ENCODE data around the gene MTUS2. TPM values are rescaled to one million over a fixed set of nuclear protein-coding genes. Genes with fewer than 3 reads are reported as not detected.
A peak's percentile ranks its signal among the peaks of the same experiment; 100 is the strongest.

MTUS2 gene
- total and polyA plus RNA-seq, 2 experiments from 2014 or later: 0.27 to 0.38 TPM

- peaks cover 7% of the 10 kb centered on the region; the same call in 1 of the 2 replicates for H3K4me1 ChIP-seq (ENCODE audit: insufficient read depth)
- no peaks in the 10 kb centered on the region for H3K9me2 ChIP-seq (ENCODE audit: insufficient read depth)
- no peaks in the 10 kb centered on the region for H3K79me2 ChIP-seq (replicated peaks; ENCODE audit: insufficient read depth)
- no peak for DNase-seq (ENCODE audit: low spot score)
- no peak overlapping the region for H3K27ac Mint-ChIP-seq
- H3K9me3 Mint-ChIP-seq: no peaks in the 10 kb centered on the region
- no peak overlapping the region for H2AFZ ChIP-seq
- H3K4me1 Mint-ChIP-seq: peaks cover 24% of the 10 kb centered on the region
- TF ChIP-seq STAT1 (IDR thresholded peaks at IDR 0.05; ENCODE audit: unreplicated experiment): no peak
- no peaks in the 10 kb centered on the region for H3K27me3 ChIP-seq (ENCODE audit: insufficient read depth)
- H3K4me3 Mint-ChIP-seq: no peak overlapping the region
- no peaks in the 10 kb centered on the region for H3K36me3 Mint-ChIP-seq (ENCODE audit: low read depth)
- peaks cover 3% of the 10 kb centered on the region for H3K27me3 Mint-ChIP-seq (ENCODE audit: insufficient read depth, low read depth, poor library complexity)
- no peak overlapping the region for H3K27ac ChIP-seq (ENCODE audit: low read depth)
- H3K36me3 ChIP-seq (ENCODE audit: insufficient read depth): no peaks in the 10 kb centered on the region
- no peaks in the 10 kb centered on the region for H3F3A ChIP-seq (replicated peaks; ENCODE audit: low read depth)
- no peak overlapping the region for H3K4me2 ChIP-seq
- H3K4me3 ChIP-seq: no peak overlapping the region
- no peak for ATAC-seq
- H4K20me1 ChIP-seq (replicated peaks; ENCODE audit: insufficient read depth): no peaks in the 10 kb centered on the region
These were observed 674.4 kb downstream of the MTUS2 start for GRCh38 chr13:29494520-29494919.

GRCh38 chr13:29496241-29496712, 676.1 kb downstream of the MTUS2 start:
- H3K27me3 Mint-ChIP-seq (ENCODE audit: insufficient read depth, low read depth, poor library complexity): peaks cover 7% of the 10 kb centered on the region
- no peak for TF ChIP-seq EZH2 (IDR thresholded peaks at IDR 0.05; ENCODE audit: low read depth, unreplicated experiment)
- TF ChIP-seq ZNF114 (CRISPR knock-in tag; IDR thresholded peaks at IDR 0.05): no peak
- no peak for TF ChIP-seq REST (IDR thresholded peaks at IDR 0.05; ENCODE audit: unreplicated experiment)
- TF ChIP-seq POLR2AphosphoS5 (IDR thresholded peaks at IDR 0.05; ENCODE audit: low read depth): no peak
- H3K9me3 Mint-ChIP-seq: no peaks in the 10 kb centered on the region
- DNase-seq (ENCODE audit: low spot score) (no peak), ATAC-seq (no peak; the same call in 2 of the 3 replicates)
- H3F3A ChIP-seq (replicated peaks; ENCODE audit: low read depth): no peaks in the 10 kb centered on the region
- H3K4me1 ChIP-seq (ENCODE audit: insufficient read depth): peaks cover 7% of the 10 kb centered on the region; the same call in 1 of the 2 replicates
- no peaks in the 10 kb centered on the region for H3K9me2 ChIP-seq (ENCODE audit: insufficient read depth)
- H3K27ac ChIP-seq (ENCODE audit: low read depth): no peak overlapping the region
- H3K79me2 ChIP-seq (replicated peaks; ENCODE audit: insufficient read depth): no peaks in the 10 kb centered on the region
- H3K4me3 ChIP-seq: no peak overlapping the region
- no peak overlapping the region for H2AFZ ChIP-seq
- H3K4me2 ChIP-seq: no peak overlapping the region
- H3K4me3 Mint-ChIP-seq: no peak overlapping the region
- no peaks in the 10 kb centered on the region for H3K36me3 ChIP-seq (ENCODE audit: insufficient read depth)
- H4K20me1 ChIP-seq (replicated peaks; ENCODE audit: insufficient read depth): no peaks in the 10 kb centered on the region
- H3K36me3 Mint-ChIP-seq (ENCODE audit: low read depth): no peaks in the 10 kb centered on the region
- no peaks in the 10 kb centered on the region for H3K27me3 ChIP-seq (ENCODE audit: insufficient read depth)
- no peak overlapping the region for H3K27ac Mint-ChIP-seq
- H3K4me1 Mint-ChIP-seq: peaks cover 24% of the 10 kb centered on the region

- no peaks in the 10 kb centered on the region for H3K36me3 Mint-ChIP-seq (ENCODE audit: low read depth)
- Histone ChIP-seq H3K4me3 (no peak overlapping the region), H3F3A (replicated peaks; ENCODE audit: low read depth) (no peaks in the 10 kb centered on the region), H3K4me1 (ENCODE audit: insufficient read depth) (peaks cover 7% of the 10 kb centered on the region; the same call in 1 of the 2 replicates), H3K27ac (ENCODE audit: low read depth) (no peak overlapping the region), H3K9me2 (ENCODE audit: insufficient read depth) (no peaks in the 10 kb centered on the region), H3K27me3 (ENCODE audit: insufficient read depth) (no peaks in the 10 kb centered on the region), H4K20me1 (replicated peaks; ENCODE audit: insufficient read depth) (no peaks in the 10 kb centered on the region), H3K36me3 (ENCODE audit: insufficient read depth) (no peaks in the 10 kb centered on the region), H3K4me2 (no peak overlapping the region), H2AFZ (no peak overlapping the region), H3K79me2 (replicated peaks; ENCODE audit: insufficient read depth) (no peaks in the 10 kb centered on the region)
- ATAC-seq: peak; percentile 51
- H3K4me1 Mint-ChIP-seq: peaks cover 24% of the 10 kb centered on the region
- H3K27ac Mint-ChIP-seq: no peak overlapping the region
- no peak overlapping the region for H3K4me3 Mint-ChIP-seq
- DNase-seq (ENCODE audit: low spot score): no peak
- no peaks in the 10 kb centered on the region for H3K9me3 Mint-ChIP-seq
- H3K27me3 Mint-ChIP-seq (ENCODE audit: insufficient read depth, low read depth, poor library complexity): peaks cover 7% of the 10 kb centered on the region
- TF ChIP-seq NANOG (IDR thresholded peaks at IDR 0.05; ENCODE audit: borderline replicate concordance) (no peak), POLR2AphosphoS5 (IDR thresholded peaks at IDR 0.05; ENCODE audit: low read depth) (no peak), CREB1 (CRISPR knock-in tag; IDR thresholded peaks at IDR 0.05; ENCODE audit: low read depth) (no peak)
These were observed 677.1 kb downstream of the MTUS2 start for GRCh38 chr13:29497137-29497654.
